ENCODE data around the gene MAN1C1.

Gene MAN1C1

GRCh38 chr1:25624604-25625003 lies 8.0 kb downstream of the MAN1C1 start:
- H3K27me3 ChIP-seq (ENCODE audit: low read depth, low read length), result peaks cover 33% of the 10 kb centered on the region
- H4K20me1 ChIP-seq (ENCODE audit: insufficient read depth, low read length), result no peaks in the 10 kb centered on the region
- H3K9me3 ChIP-seq (ENCODE audit: insufficient read depth, low read length), result no peaks in the 10 kb centered on the region
- no peak overlapping the region for H3K9ac ChIP-seq (ENCODE audit: low read length)
- no peaks in the 10 kb centered on the region for H3K79me2 ChIP-seq (ENCODE audit: low read length)
- no peak overlapping the region for H3K4me2 ChIP-seq (ENCODE audit: low read length)
- H3K4me3 ChIP-seq (ENCODE audit: low read length), result no peak overlapping the region
- no peaks in the 10 kb centered on the region for H3K4me1 ChIP-seq (ENCODE audit: low read length)
- H3K27ac ChIP-seq (ENCODE audit: low read length), result no peak overlapping the region
- TF ChIP-seq CTCF (IDR thresholded peaks at IDR 0.05; ENCODE audit: low read depth, low read length) (no peak), EZH2phosphoT487 (IDR thresholded peaks at IDR 0.05; ENCODE audit: low read depth) (no peak)
- H3K36me3 ChIP-seq (replicated peaks; ENCODE audit: low read depth, low read length), result no peaks in the 10 kb centered on the region
- H2AFZ ChIP-seq (ENCODE audit: low read depth, low read length), result no peak overlapping the region

GRCh38 chr1:25626018-25626417 lies 9.4 kb downstream of the MAN1C1 start:
- Histone ChIP-seq H2AFZ (ENCODE audit: low read depth, low read length) (no peak overlapping the region), H3K9ac (ENCODE audit: low read length) (no peak overlapping the region), H3K4me1 (ENCODE audit: low read length) (no peaks in the 10 kb centered on the region), H3K27ac (ENCODE audit: low read length) (no peak overlapping the region), H3K4me3 (ENCODE audit: low read length) (no peak overlapping the region), H3K27me3 (ENCODE audit: low read depth, low read length) (peaks cover 22% of the 10 kb centered on the region; the same call in 1 of the 2 replicates), H3K9me3 (ENCODE audit: insufficient read depth, low read length) (no peaks in the 10 kb centered on the region), H3K36me3 (replicated peaks; ENCODE audit: low read depth, low read length) (no peaks in the 10 kb centered on the region), H3K79me2 (ENCODE audit: low read length) (no peaks in the 10 kb centered on the region), H4K20me1 (ENCODE audit: insufficient read depth, low read length) (no peaks in the 10 kb centered on the region), H3K4me2 (ENCODE audit: low read length) (no peak overlapping the region)
- TF ChIP-seq CTCF (IDR thresholded peaks at IDR 0.05; ENCODE audit: low read depth, low read length) (no peak), EZH2phosphoT487 (IDR thresholded peaks at IDR 0.05; ENCODE audit: low read depth) (no peak)

GRCh38 chr1:25628741-25629421 lies 12.3 kb downstream of the MAN1C1 start:
- Histone ChIP-seq H3K27ac (ENCODE audit: low read length) (no peak overlapping the region), H3K4me1 (ENCODE audit: low read length) (no peaks in the 10 kb centered on the region), H2AFZ (ENCODE audit: low read depth, low read length) (no peak overlapping the region), H4K20me1 (ENCODE audit: insufficient read depth, low read length) (no peaks in the 10 kb centered on the region), H3K79me2 (ENCODE audit: low read length) (no peaks in the 10 kb centered on the region), H3K9ac (ENCODE audit: low read length) (no peak overlapping the region), H3K4me3 (ENCODE audit: low read length) (no peak overlapping the region), H3K9me3 (ENCODE audit: insufficient read depth, low read length) (no peaks in the 10 kb centered on the region), H3K27me3 (ENCODE audit: low read depth, low read length) (peaks cover 10% of the 10 kb centered on the region; the same call in 1 of the 2 replicates), H3K36me3 (replicated peaks; ENCODE audit: low read depth, low read length) (no peaks in the 10 kb centered on the region), H3K4me2 (ENCODE audit: low read length) (no peak overlapping the region)
- TF ChIP-seq CTCF (IDR thresholded peaks at IDR 0.05; ENCODE audit: low read depth, low read length) (no peak), EZH2phosphoT487 (IDR thresholded peaks at IDR 0.05; ENCODE audit: low read depth) (no peak)

GRCh38 chr1:25629836-25630235 lies 13.2 kb downstream of the MAN1C1 start:
- no peak overlapping the region for H3K9ac ChIP-seq (ENCODE audit: low read length)
- H3K27ac ChIP-seq (ENCODE audit: low read length), result no peak overlapping the region
- H3K27me3 ChIP-seq (ENCODE audit: low read depth, low read length), result peaks cover 4% of the 10 kb centered on the region; the same call in 1 of the 2 replicates
- H3K4me1 ChIP-seq (ENCODE audit: low read length), result no peaks in the 10 kb centered on the region
- H3K4me2 ChIP-seq (ENCODE audit: low read length), result no peak overlapping the region
- H3K79me2 ChIP-seq (ENCODE audit: low read length), result no peaks in the 10 kb centered on the region
- no peaks in the 10 kb centered on the region for H3K9me3 ChIP-seq (ENCODE audit: insufficient read depth, low read length)
- no peak for TF ChIP-seq EZH2phosphoT487 (IDR thresholded peaks at IDR 0.05; ENCODE audit: low read depth)
- TF ChIP-seq CTCF (IDR thresholded peaks at IDR 0.05; ENCODE audit: low read depth, low read length), result no peak
- H4K20me1 ChIP-seq (ENCODE audit: insufficient read depth, low read length), result no peaks in the 10 kb centered on the region
- no peaks in the 10 kb centered on the region for H3K36me3 ChIP-seq (replicated peaks; ENCODE audit: low read depth, low read length)
- H2AFZ ChIP-seq (ENCODE audit: low read depth, low read length), result no peak overlapping the region
- H3K4me3 ChIP-seq (ENCODE audit: low read length), result no peak overlapping the region

Data from OCI-LY3 (cell line).